MV-4-11 (cell line): Measurements from ENCODE around the gene PCSK4.
A peak's percentile ranks its signal among the peaks of the same experiment; 100 is the strongest.
"Not testable (repeated sequence)": the region's sequence is repeated elsewhere in the genome, so short reads cannot be mapped to it uniquely, and the experiment has no call there.

ENCODE experiments used
- DNase-seq: peaks from one replicate; lab custom pipeline; 2025; lab: John Stamatoyannopoulos, UW

Gene PCSK4

DNA sequence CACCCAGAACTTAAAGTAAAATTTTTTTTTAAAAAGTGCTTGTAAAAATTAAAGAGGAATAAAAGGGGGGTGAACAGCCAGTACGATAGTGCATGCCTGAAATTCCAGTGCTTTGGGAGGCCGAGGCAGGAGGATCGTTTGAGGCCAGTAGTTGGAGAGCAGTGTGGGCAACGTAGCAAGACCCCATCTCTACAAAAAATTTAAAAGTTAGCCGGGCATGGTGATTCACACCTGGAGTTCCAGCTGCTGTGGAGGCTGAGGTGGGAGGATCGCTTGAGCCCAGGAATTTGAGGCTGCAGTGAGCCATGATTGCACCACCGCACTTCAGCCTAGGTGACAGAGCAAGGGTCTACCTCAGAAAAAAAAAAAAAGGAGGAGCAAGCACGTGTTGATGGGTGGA is 14.9 kb upstream of the PCSK4 start:
- DNase-seq, result no peak

DNA sequence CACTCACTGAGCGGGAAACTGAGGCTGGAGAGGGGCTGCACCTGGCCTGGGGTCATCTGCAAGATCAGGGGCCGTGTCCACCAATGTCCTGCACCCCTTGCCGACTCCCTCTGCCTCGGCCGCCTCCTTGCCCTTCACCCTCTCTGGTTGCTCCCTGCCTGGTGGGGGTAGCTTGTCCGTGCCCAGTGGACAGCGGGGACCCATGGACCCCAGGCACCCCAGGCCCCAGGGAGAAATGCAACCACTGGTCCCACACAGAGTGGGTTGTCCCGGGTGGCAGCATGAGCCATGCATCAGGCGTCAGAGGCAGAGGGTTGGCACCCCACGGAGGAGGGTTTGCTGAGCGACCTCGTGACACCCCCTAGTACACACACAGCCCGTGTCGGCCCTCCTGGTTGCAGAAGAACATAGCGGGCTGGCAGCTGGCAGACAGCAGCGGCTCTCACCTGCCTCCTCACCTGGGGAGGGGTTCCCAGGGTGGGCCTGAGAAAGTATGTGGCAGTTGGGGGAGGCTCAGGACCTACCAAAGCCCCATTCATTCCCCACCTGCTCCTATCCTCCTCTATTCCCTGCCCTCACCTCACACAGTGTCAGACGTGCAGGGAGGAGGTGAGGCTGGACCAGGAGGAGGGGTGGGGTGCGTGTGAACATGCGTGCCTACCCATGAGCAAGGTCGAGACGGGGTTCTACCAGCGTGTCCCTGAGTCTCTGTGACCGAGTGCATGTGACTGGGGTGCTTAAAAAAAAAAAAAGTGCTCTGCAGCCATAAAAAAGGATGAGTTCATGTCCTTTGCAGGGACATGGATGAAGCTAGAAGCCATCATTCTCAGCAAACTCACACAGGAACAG is 14.0 kb upstream of the PCSK4 start:
- DNase-seq, result no peak

DNA sequence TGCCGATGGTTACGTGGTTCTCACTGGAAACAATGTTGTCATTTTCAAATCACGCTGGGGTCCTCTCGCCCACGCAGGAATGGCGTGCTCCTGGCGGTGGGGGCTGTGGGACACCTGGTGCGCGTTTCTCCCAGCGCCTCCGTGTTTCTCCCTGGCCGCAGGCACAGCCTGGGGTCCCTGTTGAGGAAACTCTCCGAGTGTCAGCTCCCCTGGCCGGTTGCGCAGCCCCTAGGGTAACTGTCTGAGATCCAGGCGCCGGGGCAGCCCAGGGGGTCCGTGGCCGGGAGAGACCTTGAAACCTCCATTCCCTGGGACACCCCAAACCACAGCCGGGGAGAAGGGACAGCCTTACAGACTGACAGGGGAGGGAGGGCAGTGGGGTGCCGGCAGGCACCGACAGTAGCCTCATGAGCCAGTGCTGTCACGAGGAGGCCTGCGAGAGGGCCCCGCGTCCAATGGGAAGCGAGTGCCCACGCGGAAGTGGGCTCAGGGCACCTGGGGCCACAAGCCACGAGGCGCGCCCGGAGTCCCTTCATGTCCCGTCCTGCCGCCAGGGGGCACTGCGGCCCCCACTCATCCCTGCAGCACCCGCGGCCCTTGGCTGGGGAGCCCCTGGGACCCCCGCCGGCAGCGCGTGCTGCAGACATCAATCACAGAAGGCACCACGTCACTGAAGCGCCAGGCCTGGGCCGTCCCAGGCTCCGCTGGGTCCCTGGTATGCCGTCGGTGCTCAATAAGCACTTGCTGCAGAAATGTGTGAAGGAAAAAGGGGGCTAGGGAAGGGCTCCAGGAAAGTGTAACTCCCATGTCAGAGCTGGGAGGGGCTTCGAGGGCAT is 13.2 kb upstream of the PCSK4 start:
- peak; percentile 68 for DNase-seq

DNA sequence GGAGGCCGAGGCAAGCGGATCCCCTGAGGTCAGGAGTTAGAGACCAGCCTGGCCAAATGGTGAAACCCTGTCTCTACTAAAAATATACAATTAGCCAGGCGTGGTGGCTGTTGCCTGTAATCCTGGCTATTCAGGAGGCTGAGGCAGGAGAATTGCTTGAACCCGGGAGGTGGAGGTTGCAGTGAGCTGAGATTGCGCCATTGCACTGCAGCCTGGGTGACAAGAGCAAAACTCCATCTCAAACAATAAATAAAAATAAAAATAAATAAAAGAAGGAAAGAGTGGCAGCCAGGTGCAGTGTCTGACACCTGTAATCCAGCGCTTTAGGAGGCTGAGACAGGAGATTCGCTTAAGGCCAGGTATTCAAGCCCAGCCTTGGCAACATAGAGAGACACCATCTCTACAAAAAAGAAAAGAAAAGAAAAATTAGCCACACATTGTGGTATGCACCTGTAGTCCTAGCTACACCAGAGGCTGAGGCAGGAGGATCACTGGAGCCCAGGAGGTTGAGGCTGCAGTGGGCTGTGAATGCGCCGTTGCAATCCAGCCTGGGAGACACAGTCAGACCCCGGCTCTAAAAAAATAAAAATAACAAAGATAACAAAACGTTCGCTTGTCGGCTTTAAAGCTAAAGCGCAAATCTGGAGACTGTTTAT is 12.4 kb upstream of the PCSK4 start:
- DNase-seq, result no peak

DNA sequence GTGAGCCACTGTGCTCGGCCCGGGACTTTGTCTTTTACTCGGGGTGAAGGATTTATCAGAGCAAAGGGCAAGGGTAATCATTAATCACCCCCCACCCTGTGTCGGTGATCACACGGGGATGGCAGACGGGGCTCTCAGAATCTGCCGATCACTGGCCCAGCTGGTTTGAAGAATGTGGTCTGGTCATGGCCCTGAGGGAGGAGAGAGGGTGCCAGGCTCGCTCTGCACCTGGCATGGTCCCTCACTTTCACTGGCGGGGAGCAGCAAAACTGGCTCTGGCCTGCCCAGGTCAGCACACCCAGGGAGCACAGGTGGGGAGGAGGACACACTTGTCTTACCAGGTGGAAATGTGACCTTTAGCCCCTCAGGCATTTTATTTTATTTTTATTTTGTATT is 11.0 kb upstream of the PCSK4 start:
- DNase-seq, result no peak

DNA sequence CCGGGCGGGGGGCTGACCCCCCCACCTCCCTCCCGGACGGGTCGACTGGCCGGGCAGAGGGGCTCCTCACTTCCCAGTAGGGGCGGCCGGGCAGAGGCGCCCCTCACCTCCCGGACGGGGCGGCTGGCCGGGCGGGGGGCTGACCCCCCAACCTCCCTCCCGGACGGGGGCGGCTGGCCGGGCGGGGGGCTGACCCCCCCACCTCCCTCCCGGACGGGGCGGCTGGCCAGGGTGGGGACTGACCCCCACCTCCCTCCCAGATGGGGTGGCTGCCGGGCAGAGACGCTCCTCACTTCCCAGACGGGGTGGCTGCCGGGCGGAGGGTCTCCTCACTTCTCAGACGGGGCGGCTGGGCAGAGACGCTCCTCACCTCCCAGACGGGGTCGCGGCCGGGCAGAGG is 9.1 kb upstream of the PCSK4 start:
- not testable (repeated sequence) for DNase-seq

DNA sequence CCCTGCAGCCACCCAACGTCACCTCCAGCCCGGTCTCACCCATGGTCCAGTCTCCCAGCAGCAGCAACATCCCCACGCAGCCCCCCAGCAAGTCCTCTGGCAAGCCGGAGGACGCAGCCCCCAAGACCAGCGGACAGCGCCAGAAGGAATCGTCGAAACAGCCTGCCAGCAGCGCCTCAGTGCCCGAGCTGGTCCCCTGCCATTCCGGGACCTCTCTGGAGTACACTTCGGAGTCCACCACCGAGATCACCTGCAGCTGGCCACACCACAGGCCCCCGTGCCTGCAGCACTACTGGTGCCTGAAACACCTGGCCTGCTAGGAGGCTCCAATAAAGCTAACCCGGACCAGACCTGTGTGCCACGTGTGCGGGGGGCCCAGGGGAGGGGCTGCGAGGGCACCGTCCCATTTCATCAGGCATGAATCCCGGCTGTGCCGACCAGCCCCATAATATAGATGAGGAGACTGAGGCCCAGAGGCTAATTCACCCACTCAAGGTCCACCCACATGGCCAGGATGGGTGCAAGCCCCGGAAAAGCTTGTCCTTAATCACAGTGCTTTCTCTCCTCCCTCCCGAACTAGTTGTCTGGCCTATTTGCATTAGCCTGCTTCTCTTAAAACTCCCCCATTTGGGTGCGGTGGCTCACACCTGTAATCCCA is 7.6 kb upstream of the PCSK4 start:
- no peak for DNase-seq

DNA sequence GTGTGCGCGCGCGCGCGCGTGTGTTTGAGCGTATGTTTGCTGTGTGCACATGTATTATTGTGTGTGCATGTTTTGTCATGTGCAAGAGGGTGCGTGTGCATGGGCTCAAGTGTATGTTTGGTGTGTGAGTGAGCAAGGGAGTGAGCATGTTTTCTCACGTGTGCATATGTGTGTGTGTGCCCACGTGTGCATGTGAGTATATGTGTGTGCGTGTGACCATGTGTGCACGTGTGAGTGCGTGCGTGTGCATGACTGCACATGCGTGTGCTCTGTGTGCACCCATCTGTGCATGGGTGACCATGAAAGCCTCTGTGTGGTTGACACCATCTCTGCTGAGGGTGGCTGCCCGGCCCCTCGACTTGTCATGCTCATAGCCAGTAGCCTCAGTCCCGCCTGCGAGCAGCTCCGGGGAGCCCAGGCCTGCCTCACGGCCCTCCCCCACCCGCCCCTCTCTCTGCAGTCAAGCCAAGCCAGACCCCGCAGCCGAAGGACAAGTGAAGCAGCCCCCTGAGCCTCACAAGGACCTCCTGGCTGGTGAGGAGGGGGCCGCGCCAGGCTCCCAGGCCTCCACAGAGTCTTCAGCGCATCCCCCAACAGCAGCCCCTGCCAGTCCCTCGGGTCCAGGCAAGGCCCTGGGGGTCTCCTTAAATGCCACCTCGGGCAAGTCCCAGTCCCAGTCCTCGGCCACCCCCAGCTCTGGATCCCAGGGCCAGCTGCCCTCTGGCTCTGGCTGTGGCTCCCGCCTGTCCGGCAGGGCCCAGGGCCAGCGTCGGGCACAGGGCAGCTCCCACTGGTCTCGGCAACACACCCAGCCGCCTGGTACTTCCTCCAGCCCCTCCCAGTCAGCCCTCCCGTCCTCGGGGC is 6.8 kb upstream of the PCSK4 start:
- no peak for DNase-seq

DNA sequence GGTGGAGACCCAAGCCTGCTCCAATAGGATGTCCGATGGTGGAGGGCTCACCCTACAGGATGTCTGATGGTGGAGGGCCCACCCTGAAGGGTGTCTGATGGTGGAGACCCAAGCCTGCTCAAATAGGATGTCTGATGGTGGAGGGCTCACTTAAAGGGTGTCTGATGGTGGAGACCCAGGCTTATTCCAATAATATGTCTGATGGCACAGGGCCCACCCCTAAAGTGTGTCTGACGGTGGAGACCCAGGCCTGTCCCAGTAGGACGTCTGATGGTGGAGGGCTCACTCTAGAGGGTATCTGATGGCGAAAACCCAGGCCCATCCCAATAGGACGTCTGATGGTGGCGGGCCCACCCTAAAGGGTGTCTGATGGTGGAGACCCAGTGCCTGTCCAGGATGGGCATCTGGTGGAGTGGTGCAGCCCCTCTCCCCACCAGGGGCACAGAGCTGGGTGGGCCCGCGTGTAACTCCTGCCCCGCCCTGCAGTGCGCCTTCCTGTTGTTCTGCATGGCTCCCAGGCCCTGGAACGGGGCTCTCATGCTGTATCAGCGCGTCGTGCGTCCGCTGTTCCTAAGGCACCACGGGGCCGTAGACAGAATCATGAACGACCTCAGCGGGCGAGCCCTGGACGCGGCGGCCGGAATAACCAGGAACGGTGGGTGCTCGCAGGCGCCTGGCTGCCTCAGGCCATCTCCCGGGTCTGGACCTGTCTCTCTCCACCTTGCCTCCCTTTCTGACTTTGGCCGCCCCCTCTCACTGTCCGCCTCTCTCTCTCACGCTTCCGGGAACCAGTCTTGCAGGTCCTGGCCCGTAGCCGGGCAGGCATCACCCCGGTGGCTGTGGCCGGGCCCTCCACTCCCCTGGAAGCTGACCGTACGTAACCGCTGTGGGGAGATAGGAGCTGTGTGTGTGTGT is 5.9 kb upstream of the PCSK4 start:
- no peak for DNase-seq

DNA sequence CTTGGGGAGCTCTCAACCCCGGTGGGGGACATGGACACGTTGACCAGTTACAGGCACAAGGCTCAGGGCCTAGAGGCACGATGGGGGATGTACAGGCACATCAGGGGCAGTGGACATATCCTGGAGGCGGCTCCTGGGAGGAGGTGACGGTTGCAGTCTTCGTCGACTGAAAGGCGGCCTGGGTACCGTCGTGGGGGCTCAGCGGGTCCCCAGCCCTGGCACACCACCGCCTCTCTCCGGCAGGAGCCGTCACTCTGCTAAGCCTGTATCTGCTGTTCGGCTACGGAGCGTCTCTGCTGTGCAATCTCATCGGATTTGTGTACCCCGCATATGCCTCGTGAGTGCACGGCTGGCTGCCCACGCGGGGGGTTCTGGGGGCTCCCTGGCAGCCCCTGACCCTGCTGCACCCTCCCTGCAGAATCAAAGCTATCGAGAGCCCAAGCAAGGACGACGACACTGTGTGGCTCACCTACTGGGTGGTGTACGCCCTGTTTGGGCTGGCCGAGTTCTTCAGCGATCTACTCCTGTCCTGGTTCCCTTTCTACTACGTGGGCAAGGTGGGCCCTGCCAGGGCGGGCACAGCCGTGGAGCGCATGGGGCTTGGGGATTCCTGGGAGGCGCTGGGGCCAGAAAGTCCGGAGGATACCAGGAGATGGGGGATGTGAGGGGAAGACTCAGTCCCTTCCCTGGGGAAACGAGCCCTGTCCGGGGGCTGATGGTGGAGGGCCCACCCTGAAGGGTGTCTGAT is 5.1 kb upstream of the PCSK4 start:
- DNase-seq, result no peak

DNA sequence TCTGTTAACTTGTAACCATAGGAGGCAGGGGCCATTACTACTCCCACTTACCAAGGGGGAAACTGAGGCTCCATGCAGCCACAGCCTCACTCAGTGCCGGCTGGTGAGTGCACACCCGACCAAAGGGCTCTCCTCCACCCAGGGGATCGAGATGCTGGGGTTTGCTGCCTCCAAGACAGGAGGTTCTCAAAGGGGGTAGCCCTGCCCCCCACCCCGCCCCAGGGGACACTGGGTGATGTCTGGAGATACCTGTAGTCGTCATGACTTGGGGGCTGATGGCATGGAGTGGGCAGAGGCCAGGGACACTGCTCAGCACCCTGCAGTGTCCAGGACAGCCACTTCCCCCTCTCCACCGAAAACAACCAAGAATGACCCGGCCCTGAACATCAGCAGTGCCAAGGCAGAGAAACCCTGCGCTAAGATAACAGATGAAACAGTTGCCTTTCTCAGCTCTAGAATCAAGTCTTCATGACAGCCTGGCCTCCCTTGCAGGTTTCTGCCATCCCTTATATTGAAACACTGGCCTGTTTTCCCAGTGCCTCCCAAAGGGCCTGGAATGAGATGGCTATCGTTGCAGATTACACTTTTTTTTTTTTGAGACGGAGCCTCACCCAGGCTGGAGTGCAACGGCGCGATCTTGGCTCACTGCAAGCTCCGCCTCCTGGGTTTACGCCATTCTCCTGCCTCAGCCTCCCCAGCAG is 4.1 kb upstream of the PCSK4 start:
- DNase-seq, result no peak

DNA sequence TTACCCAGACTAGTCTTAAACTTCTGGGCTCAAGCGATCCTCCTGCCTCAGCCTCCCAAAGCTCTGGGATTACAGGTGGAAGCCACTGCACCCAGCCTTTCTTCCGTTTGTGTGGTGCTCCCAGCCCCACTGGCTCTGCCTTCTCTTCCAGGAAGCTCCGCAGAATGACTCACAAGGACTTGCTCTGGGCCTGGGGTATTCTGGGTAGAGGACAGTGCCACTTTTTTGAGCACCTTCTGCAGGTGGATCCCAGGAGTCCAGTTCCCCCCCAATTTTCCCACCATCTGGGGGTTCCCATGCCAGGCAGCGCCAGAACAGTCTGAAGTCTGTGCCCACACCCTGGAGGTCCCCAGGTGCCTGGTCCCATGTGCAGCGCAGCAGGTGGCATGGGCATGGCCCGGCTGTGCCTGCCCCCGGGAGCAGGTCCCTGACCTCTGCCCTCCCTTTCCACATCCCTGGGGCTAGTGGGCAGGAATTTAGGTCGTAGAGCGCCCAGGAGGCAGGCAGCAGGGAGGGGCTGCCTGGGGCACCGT is 2.4 kb upstream of the PCSK4 start:
- peak; percentile 48 for DNase-seq

DNA sequence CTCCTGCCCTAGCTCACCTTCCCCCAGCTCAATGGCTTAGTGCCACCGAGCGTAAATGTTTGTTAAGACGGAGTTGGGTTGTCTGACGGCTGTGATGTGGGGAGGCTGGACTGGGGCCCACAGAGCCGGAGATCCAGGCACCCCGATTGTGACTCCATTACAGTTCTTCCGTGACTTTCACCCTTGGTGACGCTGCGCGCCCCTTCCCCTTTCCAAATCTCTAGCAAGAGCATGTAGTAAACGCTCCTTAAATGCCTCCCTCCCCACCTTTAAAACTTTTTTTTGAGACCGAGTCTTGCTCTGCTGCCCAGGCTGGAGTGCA is 1.7 kb upstream of the PCSK4 start:
- no peak for DNase-seq

DNA sequence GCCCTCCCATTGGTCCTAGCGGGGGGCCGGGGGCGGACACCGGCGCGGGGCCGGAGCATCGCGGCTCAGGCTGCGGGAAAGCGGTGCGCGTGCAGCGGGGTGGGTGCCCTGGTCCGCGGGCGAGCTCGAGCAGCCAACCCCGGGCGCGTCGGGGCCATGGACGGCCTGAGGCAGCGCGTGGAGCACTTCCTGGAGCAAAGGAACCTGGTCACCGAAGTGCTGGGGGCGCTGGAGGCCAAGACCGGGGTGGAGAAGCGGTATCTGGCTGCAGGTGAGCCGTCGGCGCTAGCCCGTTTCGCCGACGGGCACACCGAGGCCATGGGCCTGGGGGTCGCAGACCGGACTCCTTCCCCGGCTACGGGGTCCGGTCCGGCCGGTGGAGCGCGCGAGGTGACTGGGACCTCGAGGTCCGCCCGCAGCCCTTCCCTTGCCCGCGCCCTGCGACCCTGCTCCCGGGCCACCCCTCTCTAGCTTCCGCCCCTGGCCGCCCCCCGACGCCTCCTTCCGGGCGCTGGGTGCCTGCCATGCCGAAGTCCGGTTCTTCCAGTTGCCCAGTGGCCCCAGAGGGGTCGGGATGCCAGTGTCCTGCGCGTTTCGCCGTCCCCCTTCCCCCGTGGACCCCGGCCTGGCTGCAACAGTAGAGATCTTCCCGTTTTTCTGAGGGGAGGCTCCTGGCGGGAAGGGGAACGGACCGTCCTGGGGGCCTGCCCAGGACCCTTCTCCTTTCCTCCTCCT is 1.1 kb upstream of the PCSK4 start, which contains the start of gene REEP6:
Gene REEP6, plus strand, starts transcription at position 68 of the 735 bp plus-strand sequence. Its CDS starts 89 bp downstream, at position 157.
- DNase-seq, result no peak

DNA sequence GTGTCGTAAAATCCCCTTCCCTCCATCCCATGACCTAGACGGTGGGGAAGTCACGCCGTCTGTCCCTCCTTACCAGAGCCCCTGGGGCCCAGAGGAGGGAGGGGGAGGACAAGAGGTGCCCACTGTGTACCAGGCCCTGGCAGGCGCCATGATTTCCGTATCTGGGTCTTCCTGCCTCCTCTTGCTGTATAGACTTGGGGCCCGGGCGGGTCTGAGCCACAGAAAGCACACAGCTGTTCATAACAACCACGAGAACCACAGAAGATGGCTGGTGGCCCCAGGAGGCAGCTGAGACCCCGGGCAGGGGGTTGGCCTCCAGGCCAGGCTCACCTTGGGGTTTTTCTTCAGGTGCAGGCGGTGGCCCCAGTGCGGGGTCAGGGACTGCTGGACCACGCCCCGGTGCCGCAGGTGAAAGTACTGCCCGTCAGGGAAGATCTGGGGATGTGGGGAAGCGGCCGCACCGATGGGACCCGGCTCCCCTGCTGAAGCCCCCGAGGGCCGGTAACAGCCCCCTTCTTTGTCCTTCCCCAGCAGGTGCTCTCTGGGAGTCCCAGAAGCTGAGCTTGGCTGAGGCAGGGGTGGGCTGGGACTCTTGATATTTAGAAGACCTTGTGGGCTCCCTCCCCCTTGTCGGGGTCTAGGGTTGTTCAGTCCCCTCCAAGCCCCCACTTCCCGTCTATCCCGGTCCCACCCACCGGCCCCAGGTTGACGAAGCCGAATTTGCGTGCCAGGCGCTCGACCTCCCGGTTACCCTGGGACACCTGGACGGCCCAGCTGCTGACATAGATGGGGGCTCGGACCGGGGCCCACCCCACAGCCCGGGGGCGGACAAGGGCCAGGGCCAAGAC is 463 bp downstream of the PCSK4 start:
- DNase-seq, result peak; percentile 29

DNA sequence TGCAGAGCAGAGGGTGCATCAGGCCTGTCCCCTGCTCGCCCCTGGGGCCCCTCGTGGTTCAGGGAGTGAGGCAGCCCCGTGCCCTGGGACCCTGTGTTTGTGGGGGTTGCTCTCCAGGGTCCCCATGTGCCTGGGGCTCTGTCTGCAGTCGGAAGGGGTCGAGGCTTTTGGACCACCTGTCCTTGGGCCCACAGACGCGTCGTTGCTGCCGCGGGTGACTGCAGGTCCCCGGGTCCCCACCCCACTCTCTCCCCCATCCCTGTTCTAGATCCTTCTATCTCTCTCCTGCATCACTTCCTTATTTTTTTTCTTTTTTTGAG is 1.9 kb downstream of the PCSK4 start:
- DNase-seq, result peak; percentile 59
